ENCODE measurements around the gene SCN1A. TPM values are rescaled to one million over a fixed set of nuclear protein-coding genes. Genes with fewer than 3 reads are reported as not detected.

SCN1A gene
- total and polyA plus RNA-seq, 2 of the 4 experiments (the other 2 are of a cell fraction): under 0.01 TPM; not detected in 1

- Histone ChIP-seq H4K91ac (ENCODE audit: insufficient read depth, low read depth, low read length) (no peak overlapping the region), H2BK20ac (ENCODE audit: low read depth, low read length) (no peak overlapping the region; the same call in 1 of the 2 replicates), H2AFZ (replicated peaks; ENCODE audit: low read length, poor library complexity) (no peak overlapping the region), H3K79me1 (ENCODE audit: low read depth in 1 of 2, low read length in 2 of 2) (no peaks in the 10 kb centered on the region), H3K9me3 (ENCODE audit: control insufficient read depth, insufficient read depth, low read length) (no peaks in the 10 kb centered on the region), H4K8ac (ENCODE audit: low read depth in 2 of 2, low read length in 2 of 2) (no peak overlapping the region), H3K4me1 (ENCODE audit: control insufficient read depth, insufficient read depth, low read length) (peaks cover 3% of the 10 kb centered on the region), H2AK9ac (replicated peaks; ENCODE audit: low read depth, low read length, poor library complexity) (no peak overlapping the region), H4K20me1 (ENCODE audit: insufficient read depth, low read length) (no peaks in the 10 kb centered on the region), H4K5ac (ENCODE audit: low read depth, low read length) (no peak overlapping the region), H3K4me2 (ENCODE audit: low read depth, low read length) (no peak overlapping the region), H2BK15ac (ENCODE audit: low read depth, low read length) (no peak overlapping the region), H2BK120ac (ENCODE audit: low read depth, low read length) (no peak overlapping the region), H3K14ac (replicated peaks; ENCODE audit: low read depth, low read length) (no peak overlapping the region), H3K9me1 (ENCODE audit: insufficient read depth, low read length) (no peaks in the 10 kb centered on the region), H3K18ac (ENCODE audit: low read depth, low read length) (no peak overlapping the region), H3K36me3 (ENCODE audit: control insufficient read depth, insufficient read depth, low read length) (no peaks in the 10 kb centered on the region), H3K56ac (ENCODE audit: extremely low read depth, insufficient read depth, low read length) (no peak overlapping the region), H3K27me3 (ENCODE audit: control insufficient read depth, insufficient read depth, low read length) (no peaks in the 10 kb centered on the region), H3K9ac (ENCODE audit: low read depth, low read length) (no peak overlapping the region), H3K4me3 (ENCODE audit: insufficient read depth, low read depth, low read length) (no peak overlapping the region), H3K27ac (ENCODE audit: insufficient read depth, low read length) (no peak overlapping the region), H2AK5ac (ENCODE audit: low read depth, low read length) (no peak overlapping the region), H3K4ac (ENCODE audit: low read depth, low read length) (no peak overlapping the region), H2BK5ac (ENCODE audit: low read depth, low read length, poor library complexity, severe bottlenecking) (peak overlapping the region; percentile 77), H3K23ac (ENCODE audit: low read depth, low read length) (no peak overlapping the region)
- DNase-seq (peak; percentile 92), ATAC-seq (ENCODE audit: low read depth) (peak; percentile 88)
- ChIA-PET POLR2A (ENCODE audit: unreplicated experiment) (interaction anchor here (0.6 kb wide), 1 partner anchor 237 kb away, joined by 3 read pairs; no protein-coding TSS in a partner anchor), CTCF (interaction anchor here (1.2 to 1.4 kb wide), 2 partner anchors 12 to 14 kb away, joined by 3 to 5 read pairs; no protein-coding TSS in a partner anchor)
- no TSS peak for BruUV-seq (replicated peaks)
- dilution Hi-C loops (cut with HindIII; ENCODE audit: low sequenced_read_pairs, unreplicated experiment): no loop called here
- TF ChIP-seq FOS (IDR thresholded peaks at IDR 0.05; ENCODE audit: low read depth, low read length) (peak; percentile 56), CEBPB (IDR thresholded peaks at IDR 0.05; ENCODE audit: low read depth, low read length) (peak; percentile 60), RFX5 (IDR thresholded peaks at IDR 0.05; ENCODE audit: low read depth, low read length) (no peak), USF2 (IDR thresholded peaks at IDR 0.05; ENCODE audit: low read depth, low read length) (peak; percentile 69), NFE2L2 (IDR thresholded peaks at IDR 0.05; ENCODE audit: low read depth, low read length) (peak; percentile 31; the same call in 1 of the 2 replicates)
- in situ Hi-C loops (cut with MboI; ENCODE audit: low sequenced_read_pairs): no loop called here
- 63% methylated on average over 2 of the region's 3 CpGs; no CpG with 5 or more reads in 1 of the 2 experiments for WGBS, 2 experiments (ENCODE audit: extremely low coverage in 2 of 2, insufficient read length in 1 of 2)
- intact Hi-C loops (cut with micrococcal nuclease): no loop called here
Observed at GRCh38 chr2:166092889-166093288, 34.9 kb downstream of the SCN1A start.
